ENCODE data around the gene PSME3. TPM values are rescaled to one million over a fixed set of nuclear protein-coding genes. Genes with fewer than 3 reads are reported as not detected.

PSME3 gene
- total RNA-seq, 1 donor from 2014 or later, result 40.7 TPM

- ATAC-seq, result no peak
- DNase-seq (ENCODE audit: low spot score), result no peak
These were observed 18.4 kb upstream of the PSME3 start for GRCh38 chr17:42814633-42815399.

GRCh38 chr17:42817866-42818265, 15.3 kb upstream of the PSME3 start:
- DNase-seq (ENCODE audit: low spot score), result no peak
- ATAC-seq, result no peak

GRCh38 chr17:42818379-42818778, 14.8 kb upstream of the PSME3 start:
- ATAC-seq (no peak), DNase-seq (ENCODE audit: low spot score) (no peak)

GRCh38 chr17:42819939-42820535, 13.2 kb upstream of the PSME3 start:
- DNase-seq (ENCODE audit: low spot score) (no peak), ATAC-seq (no peak)

GRCh38 chr17:42821176-42821575, 12.0 kb upstream of the PSME3 start:
- DNase-seq (ENCODE audit: low spot score), result no peak
- no peak for ATAC-seq

- ATAC-seq (no peak), DNase-seq (ENCODE audit: low spot score) (no peak)
These were observed 5.7 kb upstream of the PSME3 start for GRCh38 chr17:42827472-42827871.

GRCh38 chr17:42830971-42831370, 2.2 kb upstream of the PSME3 start:
- no peak for ATAC-seq

GRCh38 chr17:42832213-42832933, 824 bp upstream of the PSME3 start:
- DNase-seq (ENCODE audit: low spot score) (no peak), ATAC-seq (peak; percentile 25)

More at GRCh38 chr17:42830971-42831370, 2.2 kb upstream of the PSME3 start:
- no peak for DNase-seq (ENCODE audit: low spot score)

- DNase-seq (ENCODE audit: low spot score) (no peak), ATAC-seq (peak; percentile 3)
These were observed 698 bp downstream of the PSME3 start for GRCh38 chr17:42833767-42834422.

- DNase-seq (ENCODE audit: low spot score), result no peak
These were observed 2.5 kb downstream of the PSME3 start for GRCh38 chr17:42835732-42836131.

GRCh38 chr17:42841975-42842685, 8.9 kb downstream of the PSME3 start:
- ATAC-seq, result no peak
- DNase-seq (ENCODE audit: low spot score), result no peak

More at GRCh38 chr17:42835732-42836131, 2.5 kb downstream of the PSME3 start:
- no peak for ATAC-seq

- DNase-seq (ENCODE audit: low spot score) (no peak), ATAC-seq (peak; percentile 92)
These were observed 10.2 kb downstream of the PSME3 start for GRCh38 chr17:42843358-42843934.

GRCh38 chr17:42844271-42844670, 11.1 kb downstream of the PSME3 start, which contains the start of gene AOC2:
TSS of gene AOC2 (plus strand) at chr17:42844580. CDS start at chr17:42844627, 47 bp downstream.
- DNase-seq (ENCODE audit: low spot score) (no peak), ATAC-seq (no peak)

GRCh38 chr17:42844761-42845555, 11.8 kb downstream of the PSME3 start:
- no peak for ATAC-seq
- no peak for DNase-seq (ENCODE audit: low spot score)

- DNase-seq (ENCODE audit: low spot score), result no peak
- ATAC-seq, result no peak
These were observed 12.3 kb downstream of the PSME3 start for GRCh38 chr17:42845556-42845917.

- DNase-seq (ENCODE audit: low spot score) (no peak), ATAC-seq (no peak)
These were observed 12.9 kb downstream of the PSME3 start for GRCh38 chr17:42845918-42846593.

GRCh38 chr17:42846594-42847280, 13.5 kb downstream of the PSME3 start:
- ATAC-seq (no peak), DNase-seq (ENCODE audit: low spot score) (no peak)

- DNase-seq (ENCODE audit: low spot score), result no peak
- no peak for ATAC-seq
These were observed 14.9 kb downstream of the PSME3 start for GRCh38 chr17:42848093-42848492.

All from left lobe of liver (tissue), 2 donors.